HG03196 (cell line): ENCODE results near the gene IRX5.

Source experiments
- ATAC-seq: cut with Tn5 transposase; IDR thresholded peaks from one replicate; pipeline ENCODE4 v1.9.1; 2021; ENCODE audit not compliant: unreplicated experiment

Gene IRX5

DNA sequence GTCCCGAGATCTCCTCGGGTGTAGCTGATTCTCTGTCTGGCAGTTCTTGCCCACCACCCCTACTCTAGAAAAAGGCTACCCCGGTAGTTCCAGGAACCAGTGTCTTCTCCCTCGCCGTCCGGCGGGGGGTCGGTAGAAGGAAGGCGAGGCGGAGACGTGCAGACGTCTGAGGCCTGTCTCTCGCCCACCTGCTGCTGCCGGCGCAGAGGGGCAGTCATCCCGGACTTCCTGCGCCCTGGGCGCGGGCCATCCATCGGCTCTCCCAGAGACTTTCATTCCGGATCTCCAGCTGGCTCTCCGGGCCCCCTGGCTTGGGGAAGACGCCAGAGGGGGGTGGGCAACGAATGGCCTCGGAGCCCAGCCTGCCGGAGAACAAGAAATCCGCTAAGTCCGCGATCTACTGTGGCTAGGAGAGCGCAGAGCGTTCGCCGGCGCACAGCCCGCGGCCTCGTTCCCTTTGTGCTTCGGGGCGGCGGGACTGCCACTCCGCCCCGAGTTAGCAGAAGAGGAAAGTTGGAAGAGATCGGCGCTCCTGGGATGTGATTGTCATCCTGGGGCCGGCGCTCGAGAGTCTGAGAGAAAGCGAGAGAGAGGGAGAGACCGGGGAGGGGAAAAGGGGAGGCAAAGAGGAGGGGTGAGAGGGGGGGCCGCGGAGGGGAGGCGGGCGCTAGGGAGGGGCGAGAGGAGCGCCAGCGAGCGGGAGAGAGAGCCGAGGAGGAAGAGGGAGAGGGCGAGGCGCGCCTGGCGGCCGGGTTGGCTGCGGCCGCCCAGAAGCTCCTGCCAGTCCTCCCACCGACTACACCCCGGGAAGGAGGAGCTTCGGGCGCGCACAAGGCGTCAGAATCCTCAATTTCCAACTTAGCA, at the start of gene IRX5:
IRX5 (plus strand) TSS at position 861 of the 864 bp plus-strand sequence. CDS start 334 bp downstream, outside the sequence.
- ATAC-seq: no peak

DNA sequence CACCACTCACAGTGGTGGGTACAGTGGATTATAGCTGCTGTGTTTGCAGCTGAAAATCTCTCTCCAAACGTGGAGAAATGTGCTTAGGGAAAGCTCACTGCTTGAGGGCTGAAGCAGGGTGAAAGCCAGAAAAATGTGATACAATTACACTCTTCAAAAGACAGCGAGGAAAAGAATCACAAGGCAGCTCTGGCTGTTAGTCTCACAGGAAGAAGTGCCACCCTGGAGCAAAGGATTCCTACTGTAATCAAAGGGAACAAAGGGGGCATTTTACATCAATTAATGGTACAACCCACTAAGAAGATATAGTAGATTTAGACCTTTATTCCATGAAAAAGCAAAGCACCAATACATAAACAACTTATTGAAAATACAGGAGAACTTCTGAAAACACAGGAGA, 48.1 kb upstream of the IRX5 start:
- ATAC-seq: no peak

DNA sequence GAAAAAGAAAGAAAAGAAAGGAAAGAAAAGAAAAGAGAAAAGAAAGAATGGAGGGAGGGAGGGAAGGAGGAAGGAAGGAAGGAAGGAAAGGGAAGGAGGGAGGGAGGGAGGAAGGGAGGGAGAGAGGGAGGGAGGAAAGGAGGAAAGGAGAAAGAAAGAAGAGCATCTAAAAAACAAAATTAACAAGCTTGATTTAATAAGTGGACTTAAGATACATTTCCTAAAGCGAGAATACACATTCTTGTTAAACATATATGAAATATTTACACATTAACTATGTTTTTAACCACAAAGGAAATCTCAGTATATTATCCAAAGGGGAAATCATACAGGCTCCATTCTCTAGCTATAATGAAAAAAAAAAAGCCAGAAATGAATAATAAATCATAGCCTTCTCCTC, 47.3 kb upstream of the IRX5 start:
- ATAC-seq: no peak

DNA sequence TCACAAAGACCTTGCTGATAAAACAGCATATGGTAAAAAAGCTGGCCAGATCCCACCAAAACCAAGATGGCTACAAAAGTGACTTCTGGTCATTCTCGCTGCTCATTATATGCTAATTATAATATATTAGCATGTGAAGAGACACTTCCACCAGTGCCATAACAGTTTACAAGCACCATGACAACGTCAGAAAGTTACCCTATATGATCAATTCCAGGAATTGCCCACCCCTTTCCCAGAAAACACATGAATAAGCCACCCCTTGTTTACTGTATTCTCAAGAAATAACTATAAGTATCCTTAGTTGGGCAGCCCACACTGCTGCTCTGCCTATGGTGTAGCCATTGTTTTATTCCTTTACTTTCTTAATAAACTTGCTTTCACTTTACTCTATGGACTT, 44.6 kb upstream of the IRX5 start:
- no peak for ATAC-seq

DNA sequence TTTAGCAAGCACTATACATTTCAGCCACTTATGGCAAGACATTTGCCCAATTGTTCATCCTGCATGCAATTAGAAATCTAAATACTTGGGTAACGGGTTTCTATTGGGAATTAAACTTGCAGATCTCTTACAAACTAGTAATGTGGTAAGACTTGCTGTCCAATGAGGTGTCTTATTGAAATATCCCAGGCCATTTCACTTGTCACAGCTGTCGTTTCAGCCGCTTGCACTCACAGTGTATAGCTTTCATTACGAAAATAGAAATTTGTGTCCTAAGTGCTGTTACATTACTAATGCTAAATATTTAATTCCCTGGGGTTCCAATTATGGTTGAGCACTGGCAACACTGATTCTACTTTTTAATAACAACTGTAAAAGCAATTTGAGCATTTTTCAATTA, 40.3 kb upstream of the IRX5 start:
- no peak for ATAC-seq

DNA sequence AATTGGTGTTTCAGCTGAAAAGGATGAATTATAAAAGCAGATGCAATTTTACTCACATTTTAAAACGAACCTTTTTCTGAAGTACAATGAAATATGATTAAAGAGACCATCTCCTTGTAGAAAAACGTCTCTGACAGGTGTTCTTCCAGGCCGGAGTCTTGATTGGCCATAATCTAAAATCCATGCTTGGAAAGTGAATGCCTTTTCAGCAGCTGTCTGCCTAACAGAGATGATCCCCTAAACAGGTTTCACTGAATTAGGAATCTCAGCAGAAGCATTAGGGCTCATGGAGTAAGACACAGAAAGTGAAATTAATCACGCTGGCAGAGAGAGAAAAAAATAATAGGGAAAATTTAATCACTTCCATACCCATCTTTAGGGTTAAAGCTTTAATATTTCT, 39.3 kb upstream of the IRX5 start:
- ATAC-seq: no peak

DNA sequence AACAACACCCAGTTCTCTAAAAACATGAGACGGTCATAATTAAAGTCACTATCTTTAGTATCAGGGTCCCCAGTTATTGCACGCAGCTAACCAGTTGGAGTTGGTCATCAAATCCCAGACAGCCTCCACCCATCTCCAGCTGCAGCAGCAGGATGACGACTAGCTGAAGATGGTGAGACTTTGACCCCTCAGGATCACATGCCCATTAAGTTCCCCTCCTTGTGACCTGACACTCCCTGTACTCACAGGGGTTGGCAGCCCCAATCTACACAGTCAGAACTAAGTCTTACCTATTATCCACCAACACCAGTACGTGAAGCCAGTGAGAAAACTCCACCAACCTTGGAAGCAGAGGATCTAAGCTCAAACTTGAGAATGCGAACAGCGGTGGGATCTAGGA, 37.7 kb upstream of the IRX5 start:
- no peak for ATAC-seq

DNA sequence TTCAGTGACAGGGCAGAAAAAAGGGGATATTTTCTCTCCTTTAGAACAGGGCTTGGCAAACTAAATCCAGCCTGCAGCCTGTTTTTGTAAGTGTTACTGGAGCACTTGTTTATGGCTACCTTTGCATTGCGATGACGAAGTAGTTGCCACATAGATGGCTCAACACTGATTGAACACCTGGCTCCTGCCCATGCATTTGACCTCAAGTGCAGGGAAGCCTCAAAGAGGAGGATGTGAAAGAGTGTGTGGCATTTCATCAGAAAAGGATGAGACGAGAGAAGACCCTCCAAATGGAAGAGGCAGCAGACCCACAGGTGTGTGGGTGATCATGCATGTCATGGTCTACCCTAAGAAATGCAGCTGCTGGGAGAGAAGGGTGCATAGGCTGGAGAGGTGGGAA, 32.7 kb upstream of the IRX5 start:
- no peak for ATAC-seq

DNA sequence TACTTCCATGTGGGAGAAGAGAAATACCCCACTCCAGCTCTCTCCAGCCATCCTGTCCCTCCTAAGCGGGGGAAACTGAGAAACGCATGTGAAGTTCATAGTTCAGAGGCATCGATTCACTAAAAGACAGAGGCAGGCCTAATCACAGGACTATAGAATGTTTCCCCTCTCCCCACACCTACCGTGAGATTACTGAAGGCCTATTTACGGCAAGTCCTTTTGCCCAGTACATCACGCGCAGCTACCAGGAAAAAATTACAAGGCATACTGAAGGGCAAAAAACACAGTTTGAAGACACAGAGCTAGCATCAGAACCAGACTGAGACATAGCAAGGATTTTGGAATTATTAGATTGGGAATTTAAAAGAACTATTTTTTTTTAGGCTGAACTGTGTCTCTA, 29.1 kb upstream of the IRX5 start:
- ATAC-seq: no peak

DNA sequence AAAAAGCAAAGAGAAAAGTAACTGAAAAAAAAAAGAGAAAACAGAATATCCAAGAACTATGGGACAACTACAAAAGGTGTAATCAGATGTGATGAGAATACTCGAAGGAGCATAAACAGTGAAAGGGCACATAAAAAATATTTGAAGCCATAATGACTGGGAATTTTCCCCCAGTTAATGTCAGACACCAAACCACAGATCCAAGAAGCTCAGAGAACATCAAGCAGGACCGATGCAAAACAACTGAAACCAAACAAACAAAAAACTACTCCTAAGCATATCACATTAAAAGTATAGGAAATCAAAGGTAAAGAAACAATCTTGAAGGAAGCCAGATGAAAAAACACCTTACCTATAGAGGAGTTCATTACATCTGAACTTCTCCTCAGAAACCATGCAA, 27.6 kb upstream of the IRX5 start:
- ATAC-seq: no peak

DNA sequence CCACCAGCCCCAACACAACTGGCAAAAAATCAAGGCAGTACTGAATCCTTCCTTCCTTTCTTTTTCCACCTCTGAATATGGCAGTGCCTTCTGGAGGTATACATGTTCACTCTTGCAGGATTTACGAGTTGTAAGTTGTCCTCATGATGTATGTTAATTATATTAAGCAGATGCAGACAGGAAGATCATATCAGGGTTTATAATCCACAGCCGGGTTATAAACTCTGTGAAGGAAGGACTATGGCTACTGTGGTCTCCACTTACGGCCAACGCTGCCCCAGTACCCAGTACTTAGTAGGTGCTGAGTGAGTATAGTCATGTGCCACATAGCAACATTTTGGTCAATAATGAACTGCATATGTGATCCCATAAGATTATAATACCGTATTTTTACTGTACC, 19.6 kb upstream of the IRX5 start:
- ATAC-seq: no peak

DNA sequence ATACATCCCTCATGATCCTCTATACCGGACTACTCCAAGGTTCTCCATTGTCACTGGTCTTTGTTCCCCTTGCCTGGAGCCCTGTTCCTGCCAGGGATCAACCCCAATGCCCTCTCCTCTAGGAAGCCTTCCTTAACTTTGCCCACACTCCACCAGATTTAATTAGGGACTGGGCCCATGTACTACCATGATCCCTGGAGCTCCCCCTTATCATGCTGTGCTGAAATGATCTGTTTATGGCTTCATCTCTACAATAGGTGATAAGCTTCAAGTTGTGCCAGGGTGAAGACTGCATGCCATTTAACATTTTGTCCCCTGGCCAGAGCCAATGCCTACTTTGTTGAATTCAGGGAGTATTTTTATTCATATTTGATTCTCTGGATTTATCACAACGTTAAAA, 17.9 kb upstream of the IRX5 start:
- ATAC-seq: no peak

DNA sequence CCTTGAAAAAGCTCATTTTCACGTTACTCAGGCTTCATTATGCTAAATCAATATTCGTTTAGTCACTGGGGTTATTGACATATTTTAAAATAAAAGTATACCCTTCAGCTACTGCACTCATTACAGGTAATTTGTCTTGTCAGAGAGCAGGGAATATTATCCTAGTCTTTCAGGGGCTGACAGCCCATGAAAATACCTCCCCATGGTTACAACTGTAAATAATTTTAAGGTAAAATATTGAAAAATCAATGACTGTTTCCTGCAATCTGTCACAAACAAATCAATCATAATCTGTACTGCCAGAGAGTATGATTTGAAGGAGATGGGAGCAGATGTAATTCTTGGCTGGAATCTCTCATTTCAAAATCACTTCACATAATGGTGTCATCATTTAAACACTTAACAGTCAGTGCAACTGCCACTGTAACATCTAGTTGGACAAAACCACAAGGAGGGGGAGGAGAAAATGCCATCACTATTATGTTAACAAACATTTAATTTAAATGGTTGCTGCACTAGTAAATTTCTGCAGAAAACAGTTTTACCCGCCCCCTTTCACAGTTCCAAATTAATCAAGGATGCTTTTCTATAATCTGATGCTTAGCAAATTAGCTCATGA, 9.3 kb upstream of the IRX5 start:
- ATAC-seq: no peak

DNA sequence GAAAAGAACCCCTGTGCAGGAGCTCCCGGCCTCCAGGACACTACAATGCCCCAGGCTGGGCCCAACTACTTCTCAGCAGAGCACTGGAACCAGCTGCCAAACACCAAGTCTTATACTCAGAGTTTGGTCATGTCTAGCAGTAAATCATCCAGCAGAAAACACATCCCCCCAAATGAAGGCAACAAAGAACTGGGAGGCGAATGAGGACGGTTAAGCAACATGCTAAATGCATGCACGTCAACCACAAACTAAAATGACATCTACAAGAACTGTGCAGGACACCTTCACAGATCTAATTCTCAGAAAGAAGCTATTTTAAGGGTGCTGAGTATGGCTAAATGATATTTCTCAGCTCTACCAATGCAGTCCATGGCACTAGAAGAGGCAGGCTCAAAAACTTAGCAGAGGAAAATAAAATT, 7.6 kb upstream of the IRX5 start:
- no peak for ATAC-seq

DNA sequence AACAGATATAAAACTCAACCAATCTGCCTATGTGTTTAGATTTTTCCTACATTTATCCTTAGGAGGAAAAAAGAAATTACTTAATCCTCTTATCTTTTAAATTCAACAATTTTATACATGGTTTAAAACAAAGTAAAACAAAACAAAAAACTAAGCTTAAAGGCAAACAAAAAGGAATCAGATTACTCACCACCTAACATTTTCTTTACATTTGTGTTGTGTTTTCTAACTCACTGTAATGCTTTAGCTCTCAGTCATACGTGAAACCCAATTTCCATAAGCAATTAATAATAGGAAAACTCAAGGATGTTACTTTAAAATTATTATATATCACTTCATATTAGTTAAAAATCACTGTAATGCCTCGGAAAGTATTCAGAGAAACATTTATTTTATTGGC, 6.7 kb upstream of the IRX5 start:
- ATAC-seq: no peak

DNA sequence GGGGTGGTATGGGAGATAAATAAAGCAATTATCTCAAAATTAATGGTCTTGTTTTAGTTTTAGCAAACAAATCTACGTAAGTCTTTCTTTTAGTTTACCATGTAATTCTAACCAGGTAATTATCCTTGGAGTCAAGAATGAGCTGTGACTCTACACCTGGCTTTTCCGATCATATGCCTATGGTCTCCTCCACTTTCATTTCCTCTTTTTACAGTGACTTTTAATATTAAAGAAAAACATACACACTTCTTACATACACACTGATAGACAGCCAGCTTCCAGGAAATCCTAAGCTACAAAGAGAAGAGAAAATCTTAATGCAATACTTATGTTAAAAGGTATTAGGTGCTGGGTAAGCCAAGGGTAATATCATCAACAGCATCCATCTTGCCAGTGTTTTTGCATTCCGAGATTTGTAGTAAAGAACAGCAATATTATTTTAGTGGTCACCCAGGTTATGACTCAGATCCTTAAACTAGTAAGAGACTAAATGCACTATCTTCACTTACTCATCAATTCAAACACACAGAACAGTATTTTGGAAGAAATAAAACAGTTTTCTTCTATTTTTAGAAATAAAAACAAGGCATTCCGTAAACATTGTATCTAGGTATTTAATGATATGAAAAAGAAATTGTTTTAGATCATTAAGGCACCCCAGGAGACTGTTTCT, 4.4 kb upstream of the IRX5 start:
- ATAC-seq: no peak

DNA sequence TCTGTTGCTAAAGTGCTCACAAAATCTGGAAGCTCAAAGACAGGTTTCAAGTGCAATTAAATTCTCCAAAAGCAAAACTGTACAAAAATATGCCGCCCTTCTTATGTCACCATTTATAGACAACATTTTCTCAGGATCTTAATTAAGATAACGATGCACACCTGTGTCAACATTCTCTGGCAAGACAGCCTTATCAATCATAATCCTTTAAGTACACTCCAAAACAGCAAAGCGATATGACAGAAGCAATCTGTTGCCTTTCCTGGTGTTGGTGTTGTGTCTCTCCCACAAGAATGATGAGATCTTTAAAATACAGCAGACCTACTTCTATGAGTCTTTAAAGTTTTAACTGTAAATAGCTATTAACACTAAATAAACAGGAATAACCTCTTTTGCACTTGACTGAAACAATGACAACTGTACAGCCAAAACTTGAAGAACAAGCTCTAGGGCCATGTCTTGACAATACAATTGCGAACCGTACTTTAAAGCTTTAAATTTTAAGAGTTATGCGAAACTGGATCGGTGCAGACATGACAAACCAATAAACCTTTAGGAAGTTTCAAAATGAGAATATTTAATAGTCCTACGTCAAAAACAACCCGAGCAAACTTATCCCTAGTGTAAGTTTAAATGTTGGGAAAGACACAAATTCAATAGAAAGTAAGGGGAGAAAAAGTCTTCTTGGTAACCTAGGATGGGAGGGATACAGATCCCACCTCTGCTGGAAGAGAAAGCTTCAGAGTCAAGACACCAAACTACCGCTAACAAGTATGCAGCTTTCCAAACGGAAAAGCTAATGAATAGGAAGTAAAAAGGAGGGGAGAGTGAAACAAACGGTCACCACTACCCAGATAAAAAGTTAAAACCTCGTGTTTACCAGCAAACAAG, 3.3 kb upstream of the IRX5 start:
- ATAC-seq: no peak

DNA sequence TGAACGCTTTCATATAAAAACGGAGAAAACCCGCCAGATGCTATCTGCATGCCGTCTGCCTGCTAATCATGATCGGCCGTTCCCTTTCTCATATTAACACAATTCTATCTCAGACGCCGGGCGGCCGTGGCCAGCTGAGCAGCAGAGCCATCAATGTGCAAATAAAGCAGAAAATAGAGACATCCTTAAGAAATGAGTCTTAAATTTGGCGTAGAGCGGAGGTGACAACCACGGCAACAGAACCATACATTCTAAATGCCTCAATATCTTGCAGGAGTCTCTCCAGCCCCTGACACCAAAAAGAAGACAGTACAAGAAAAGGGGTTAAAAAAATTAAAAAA, 2.7 kb upstream of the IRX5 start:
- ATAC-seq: no peak

DNA sequence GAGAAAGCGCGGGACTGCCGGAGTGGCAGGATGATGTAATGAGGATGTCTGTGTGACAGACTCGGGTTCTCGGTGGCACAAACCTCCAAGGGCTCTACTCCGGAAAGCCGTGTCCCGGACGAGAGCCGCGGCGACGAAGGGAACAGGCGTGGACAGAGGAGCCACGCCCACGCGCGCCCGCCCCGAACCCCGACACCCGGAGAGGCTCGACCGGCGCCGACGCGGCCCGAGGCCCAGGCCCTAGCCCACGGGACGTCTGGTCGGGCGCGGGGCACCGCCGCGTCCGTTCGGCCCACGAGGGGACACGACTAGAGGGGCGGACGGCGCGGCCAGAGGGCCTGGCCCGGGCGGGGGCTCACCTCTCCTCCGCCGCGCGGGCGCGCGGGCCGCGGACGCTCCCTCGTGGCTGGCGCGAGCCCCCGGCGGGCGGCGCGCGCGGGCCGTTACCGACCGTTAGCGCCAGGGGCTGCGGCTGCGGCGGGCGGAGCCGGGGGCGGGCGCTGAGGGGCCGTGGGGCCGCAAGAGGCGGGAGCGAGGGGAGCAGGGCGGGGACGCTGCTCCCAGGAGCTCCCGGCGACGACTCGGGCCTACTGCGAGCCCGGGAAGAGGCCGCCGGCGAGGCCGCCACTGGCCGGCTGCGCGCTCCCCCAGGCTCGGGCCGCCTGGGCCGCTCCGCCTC, 2.1 kb upstream of the IRX5 start:
- peak; percentile 49 for ATAC-seq

DNA sequence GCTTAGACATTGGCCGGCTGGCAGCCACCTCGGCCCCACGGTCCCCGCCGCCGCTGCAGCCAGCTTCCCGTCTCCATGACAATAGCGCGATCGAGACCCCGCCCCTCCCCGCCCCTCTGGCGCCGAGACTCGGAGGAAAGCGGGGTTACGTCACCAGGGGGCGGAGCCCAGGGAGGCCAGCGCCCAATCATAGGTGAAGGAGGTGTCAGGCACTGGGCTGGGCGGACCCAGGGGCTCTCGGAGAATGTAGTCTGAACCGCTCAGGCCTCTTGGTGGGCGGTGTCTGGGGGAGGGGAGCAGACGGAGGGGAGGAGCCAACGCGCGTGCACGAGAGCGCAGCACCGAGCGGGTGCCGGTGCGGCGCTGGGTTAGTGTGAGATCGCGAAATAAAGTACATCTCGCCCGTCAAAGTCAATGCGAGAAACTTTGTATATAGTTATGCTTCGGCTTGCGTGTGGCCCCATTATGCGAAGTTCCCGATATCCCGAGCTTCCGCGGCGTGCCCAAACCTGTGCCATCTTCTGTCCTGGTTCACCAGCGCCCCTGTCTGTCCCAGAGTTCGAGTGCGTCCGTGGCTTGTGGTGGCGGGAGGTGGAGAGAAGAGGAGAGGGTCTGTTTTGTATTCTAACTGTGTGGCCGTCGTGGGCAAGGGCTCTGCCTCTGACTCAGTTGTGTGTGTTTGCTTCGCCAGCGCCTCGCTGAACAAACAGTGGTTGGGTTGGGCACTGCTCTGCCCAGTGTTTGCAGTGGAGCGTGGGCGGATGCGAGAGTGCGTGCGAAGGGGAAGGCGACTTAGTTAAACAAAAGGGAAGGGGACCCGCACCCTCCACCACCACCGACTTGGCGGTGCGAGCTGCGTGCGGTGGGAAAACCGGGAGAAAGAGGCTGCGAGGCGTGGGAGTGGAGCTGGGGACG, 1.3 kb upstream of the IRX5 start:
- ATAC-seq: peak; percentile 94
